COLO668 (cell line): ENCODE measurements around the gene ZFHX3.

Experiments
- DNase-seq: peaks from one replicate; lab custom pipeline; 2025; ENCODE audit not compliant: unreplicated experiment; lab: John Stamatoyannopoulos, UW

The ZFHX3 gene

DNA sequence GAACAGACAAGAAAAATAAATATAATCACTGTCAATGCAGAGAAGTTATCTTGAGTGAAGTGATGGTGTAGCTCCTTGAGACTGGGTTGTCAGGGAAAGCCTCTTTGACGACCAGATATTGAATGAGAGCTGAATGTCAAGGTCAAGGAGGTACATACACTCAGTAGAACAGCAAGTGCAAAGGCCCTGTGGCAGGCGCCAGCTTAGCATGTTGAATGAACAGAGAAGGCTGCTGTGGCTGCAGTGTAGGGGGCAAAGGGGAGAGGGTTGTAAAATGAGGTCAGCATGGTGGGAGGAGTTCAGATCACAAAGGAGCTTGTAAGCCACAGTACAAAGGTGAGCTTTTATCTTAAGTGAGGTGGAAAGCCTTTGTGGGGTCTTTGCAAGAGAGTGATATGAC, 111.5 kb downstream of the ZFHX3 start:
- no peak for DNase-seq

- DNase-seq = no peak
Measured at GRCh38 chr16:72935896-72936295, 112.0 kb downstream of the ZFHX3 start.

DNA sequence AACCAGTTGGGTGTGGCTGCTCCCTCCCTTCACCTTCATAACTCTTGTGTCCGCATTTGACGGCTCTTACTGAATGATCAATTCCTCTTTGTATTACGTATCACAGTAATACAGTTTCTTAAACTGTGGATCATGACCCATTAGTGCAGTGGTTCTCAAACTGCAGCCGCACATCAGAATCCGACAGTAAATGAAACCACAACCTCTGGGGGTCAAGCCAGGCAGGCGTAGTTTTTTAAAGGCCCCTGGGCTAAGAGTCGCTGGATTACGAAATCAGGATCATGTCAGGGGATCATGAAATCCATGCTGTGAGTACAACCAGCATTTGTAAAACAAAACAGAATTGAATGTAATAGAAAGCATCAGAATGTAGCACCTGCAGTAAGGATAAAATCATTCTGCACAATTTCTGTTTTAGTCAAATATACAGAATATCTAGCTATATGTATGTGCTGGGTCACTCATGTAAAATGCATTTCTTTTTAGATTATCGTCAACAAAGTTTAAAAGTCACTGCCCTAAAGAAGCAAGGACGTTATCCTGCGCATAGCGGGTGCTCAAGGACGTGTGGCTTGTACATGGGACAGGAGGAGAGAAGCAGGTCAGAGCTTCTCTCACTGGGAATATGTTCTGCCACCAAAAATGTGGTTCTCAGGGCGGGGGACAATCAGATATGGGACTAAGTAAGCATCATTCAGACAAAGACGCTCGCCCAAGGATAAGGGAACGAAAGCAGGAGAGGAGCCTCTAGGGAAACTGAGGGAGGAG, 113.1 kb downstream of the ZFHX3 start:
- DNase-seq = no peak

DNA sequence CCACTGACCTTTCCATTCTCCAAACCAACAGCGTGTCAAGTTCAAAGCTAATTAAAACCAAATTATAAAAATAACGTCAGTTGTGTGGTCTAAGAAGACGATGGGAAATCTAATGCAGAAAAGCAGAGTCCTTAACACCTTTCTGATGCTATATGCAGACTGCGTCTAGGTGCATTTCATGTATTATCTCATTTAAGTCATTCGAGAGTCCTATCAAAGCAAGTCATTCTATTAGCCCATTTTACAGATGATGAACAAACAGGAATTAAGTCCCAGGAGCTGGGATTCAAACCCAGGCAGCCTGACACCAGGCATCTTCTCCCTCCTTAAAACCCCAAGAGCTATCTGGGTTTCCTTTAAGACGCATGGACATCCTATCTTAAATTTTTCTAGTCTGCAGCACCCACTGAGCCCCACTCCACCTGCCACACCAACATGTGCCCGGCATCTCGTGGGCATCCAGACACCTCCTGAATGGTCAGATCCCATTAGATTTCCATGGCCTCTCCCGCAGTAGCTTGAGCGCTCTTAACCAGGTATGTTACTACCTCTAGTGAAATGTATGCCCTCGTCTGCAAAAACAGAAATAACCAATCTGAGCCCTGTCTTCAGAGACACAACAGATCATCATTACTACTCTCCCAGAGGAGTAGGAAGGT, 115.1 kb downstream of the ZFHX3 start:
- DNase-seq = no peak

- no peak for DNase-seq
Measured at GRCh38 chr16:72932050-72932449, 115.9 kb downstream of the ZFHX3 start.

GRCh38 chr16:72930396-72930795, 117.5 kb downstream of the ZFHX3 start:
- DNase-seq = no peak

DNA sequence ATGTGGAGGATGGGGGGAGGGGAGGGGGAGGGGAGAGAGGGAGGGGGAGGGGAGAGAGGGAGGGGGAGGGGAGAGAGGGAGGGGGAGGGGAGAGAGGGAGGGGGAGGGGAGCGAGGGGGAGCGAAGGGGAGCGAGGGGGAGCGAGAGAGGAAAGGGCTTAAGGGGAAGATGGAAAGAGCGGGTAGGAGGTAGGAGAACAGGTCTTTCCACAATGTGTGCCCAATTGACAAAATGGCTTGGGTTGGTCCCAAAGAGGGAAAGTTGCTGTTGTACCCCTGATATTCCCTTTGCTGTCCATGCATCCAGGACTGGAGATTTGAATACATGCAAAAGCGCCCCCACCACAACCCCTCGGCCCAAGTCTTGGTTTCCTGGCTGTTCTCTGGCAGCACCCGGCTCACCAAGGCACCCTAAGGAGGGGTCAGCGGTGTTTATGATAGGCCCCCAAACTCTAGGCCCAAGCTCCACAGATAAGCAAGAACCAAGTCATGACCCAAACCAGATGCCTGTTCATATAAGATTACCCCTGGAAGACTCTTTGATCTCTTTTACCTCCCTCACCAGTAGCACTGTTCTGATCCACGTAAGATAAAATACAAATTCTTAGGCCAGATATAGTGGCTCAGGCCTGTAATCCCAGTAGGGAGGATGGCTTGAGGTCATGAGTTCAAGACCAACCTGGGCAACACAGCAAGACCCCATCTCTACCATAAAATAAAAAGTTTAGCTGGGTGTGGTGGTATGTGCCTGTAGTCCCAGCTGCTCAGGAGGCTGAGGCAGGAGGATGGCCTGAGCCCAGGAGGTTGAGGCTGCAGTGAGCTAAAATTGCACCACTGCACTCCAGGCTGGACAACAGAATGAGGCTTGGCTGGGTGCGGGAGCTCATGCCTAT, 119.6 kb downstream of the ZFHX3 start:
- peak; percentile 51 for DNase-seq

DNA sequence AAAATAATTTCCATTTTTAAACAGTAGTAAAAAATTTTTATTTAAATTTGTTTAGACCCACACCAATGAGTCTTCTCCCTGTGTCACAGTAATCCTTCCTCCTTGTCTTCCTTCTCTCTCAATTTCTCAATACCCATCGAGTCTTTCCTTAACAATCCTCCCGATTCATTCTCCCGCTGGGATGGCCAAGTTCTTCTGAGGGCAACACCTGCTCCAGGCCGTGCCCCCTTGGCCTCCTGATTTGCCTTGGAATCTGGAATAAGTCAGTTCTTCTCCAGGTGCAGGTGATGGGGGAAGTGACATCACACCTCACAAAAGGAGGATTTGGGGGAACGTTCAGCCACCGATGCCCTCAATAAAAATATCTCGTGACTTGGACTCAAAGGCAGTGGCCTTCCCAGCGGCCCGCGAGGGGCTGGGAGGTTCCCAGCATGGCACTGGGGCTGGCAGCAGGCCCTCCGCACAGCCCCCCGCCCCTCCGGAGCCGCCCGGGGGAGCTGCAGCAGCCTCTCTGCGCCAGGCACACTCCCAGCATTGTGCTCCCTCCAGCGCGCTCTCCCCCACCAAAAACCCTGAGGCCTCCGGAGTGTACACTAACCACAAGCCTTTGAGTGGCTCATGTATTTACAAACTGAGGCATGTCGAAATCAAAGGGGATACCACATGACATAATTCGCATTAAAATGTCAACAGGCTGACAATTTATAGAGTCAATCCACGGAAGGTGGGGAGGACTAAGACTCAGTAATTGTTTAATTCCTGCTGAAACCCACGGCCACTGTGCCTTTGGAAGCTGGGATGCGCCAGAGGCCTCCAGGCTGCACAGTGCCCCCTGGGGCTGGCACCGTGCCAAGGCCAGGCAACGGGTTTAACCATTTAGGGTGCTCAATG, 120.5 kb downstream of the ZFHX3 start:
- peak; percentile 90 for DNase-seq

DNA sequence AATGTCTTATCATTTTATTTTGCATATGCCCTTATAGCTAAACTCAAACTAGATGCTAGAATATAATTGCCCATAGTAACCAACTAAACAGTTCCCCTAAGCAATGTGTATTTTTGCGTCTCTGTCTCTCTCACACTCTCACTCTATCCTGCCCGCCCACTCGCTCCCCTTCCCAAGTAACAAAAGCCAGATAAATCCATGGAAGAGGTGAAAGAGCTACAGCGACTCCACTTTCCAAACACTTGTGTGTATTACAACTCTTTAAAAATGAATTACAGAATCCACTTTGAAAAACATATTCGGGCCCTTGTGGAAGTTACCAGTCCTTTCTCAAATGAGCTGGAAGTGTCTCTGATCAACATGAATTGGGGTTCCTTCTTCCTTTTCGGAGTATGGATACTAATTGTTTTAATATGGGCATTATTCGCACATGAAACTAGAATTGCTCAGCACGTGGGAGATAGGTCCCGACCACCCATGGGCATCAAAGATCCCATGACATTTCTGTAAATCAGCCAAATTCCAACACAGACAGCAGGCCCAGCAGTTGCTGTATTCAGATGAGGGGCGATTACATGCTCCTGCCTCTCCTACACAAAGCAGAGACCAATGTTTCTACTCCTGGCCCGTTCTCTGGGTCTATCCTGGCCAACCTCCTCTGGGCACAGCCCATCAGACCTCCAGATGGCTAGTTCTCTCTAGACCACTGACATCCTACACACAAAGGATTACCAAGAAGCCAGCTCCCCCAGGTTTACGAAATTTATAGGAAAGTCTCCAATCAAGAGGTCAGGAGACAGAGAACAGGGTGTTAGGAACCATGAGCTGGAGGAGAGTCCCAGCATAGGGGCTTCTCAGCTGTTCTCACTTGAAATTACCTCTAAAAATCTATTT, 121.5 kb downstream of the ZFHX3 start:
- no peak for DNase-seq

GRCh38 chr16:72925631-72925979, 122.3 kb downstream of the ZFHX3 start:
- no peak for DNase-seq

DNA sequence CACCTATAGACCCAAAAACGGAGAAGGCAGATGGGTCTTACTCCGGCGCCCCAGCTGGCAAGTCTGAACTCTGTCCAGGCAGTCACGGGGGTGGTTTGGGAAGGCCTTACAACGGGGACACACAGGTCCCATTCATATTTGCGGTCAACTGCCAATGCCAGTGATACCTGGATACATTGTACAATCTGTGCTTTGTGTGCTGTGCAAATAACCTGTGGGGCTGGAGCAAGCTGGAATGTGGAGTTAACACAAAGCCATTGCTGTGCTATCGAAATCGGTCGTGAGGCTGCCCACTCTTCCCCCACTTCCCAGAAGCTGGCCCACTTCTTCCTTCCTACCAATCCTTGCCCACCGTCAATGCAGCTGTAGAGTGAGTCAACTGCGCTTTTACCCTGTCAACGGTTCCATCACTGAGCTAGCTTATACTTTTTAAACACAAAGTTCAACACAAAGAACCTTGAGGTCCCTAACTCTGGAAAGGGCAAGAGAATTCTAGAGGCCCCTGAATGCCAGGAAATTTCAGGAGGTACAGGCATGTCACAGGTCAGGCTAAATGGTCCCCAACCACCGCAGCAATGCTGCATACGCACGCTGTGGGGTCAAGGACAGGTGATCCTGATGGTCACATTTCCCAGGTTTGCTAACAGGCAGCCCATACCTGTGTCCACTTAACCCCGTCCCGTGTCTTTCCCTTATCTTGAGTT, 122.8 kb downstream of the ZFHX3 start:
- DNase-seq = peak; percentile 69

DNA sequence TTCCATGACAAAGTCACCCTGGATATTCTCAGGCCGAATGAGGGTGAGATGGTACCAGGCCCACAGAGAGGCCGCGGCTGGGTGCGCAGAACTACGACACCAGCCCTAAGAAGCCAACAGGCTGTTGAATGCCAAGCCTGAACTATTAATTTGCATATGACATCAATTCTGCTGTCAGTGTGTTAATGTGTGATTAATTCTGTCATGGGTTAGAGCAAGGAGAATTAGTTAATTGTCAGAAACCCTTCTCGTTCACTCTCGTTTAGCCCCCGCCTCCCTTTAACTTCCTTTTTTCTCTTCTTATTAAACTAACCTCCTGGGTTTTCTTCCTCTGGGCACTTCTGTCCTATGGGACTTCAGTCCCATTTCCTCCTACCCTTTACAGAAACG, 123.4 kb downstream of the ZFHX3 start:
- no peak for DNase-seq

DNA sequence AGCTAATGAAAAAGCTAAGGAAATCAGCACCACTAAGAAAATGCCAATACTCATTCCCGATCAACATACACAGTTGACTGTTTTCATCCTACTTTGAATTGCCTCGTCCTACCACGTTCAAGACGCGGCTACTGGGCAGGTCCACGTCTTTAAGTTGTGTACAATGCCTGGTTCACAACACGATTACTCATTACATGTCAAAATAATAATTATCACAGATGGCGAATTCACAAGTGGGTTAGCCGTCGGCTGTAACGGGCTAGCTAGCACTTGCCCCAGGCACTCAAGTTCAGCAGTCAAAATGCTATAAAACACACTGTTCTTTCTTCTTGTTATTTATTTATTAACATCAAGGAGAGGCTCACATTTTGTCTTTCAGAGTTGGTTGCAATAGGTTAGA, 124.2 kb downstream of the ZFHX3 start:
- no peak for DNase-seq

GRCh38 chr16:72922714-72923113, 125.2 kb downstream of the ZFHX3 start:
- DNase-seq = no peak

DNA sequence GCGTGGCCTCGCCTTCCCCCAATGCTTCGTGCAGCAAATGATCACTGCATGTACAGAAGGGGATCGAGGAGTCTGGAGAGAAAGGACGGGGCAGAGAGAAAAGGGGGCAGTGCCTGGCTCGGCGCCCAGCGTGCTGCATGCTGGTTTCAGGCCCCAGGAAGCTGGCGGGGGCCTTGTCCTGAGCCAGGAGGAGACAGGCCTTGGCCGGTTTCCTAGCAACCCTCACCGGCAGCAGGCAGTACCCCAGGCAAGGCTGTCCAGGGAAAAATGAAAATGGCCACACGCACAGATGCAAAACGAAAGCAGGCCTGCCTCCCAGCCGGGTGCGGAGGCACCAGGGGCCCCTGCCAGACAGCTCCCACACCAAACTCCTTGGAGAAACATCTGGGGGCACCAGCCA, 126.3 kb downstream of the ZFHX3 start:
- DNase-seq = peak; percentile 75

GRCh38 chr16:72921106-72921505, 126.8 kb downstream of the ZFHX3 start:
- DNase-seq = no peak

DNA sequence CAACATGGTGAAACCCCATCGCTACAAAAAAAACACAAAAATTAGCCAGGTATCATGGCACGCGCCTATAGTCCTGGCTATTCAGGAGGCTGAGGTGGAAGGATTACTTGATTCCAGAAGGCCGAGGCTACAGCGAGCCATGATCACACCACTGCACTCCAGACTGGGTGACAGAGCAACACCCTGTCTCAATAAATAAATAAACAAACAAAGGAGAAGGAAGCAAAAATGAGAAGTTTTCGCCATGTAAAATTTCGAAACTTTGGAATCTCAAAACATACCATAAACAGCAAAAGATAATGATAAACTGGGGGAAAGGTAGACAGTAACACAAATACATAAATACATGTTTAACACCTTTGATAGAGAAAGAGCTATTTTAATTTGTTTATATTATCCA, 130.9 kb downstream of the ZFHX3 start:
- no peak for DNase-seq

- DNase-seq = no peak
Measured at GRCh38 chr16:72915331-72915730, 132.6 kb downstream of the ZFHX3 start.

DNA sequence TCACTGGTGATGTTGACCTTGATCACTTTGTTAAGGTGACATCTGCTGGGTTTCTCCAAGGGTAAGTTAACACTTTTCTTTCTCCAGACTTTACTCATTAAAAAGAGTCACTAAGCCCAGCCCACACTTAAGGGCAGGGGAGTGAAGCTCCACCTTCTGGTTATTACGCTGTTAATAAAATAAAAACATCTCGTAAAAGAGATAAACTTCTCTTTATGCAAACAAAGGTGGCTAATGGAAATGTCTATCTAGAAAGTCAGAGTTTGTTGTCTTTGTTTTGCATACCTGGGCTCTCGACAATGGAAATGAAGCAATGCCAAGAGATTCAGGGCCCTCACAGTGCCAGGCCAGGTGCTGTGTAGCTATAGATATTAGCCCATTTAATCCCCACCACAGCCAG, 134.4 kb downstream of the ZFHX3 start:
- no peak for DNase-seq
